ENCODE data around the gene KRTAP10-6.

DNA sequence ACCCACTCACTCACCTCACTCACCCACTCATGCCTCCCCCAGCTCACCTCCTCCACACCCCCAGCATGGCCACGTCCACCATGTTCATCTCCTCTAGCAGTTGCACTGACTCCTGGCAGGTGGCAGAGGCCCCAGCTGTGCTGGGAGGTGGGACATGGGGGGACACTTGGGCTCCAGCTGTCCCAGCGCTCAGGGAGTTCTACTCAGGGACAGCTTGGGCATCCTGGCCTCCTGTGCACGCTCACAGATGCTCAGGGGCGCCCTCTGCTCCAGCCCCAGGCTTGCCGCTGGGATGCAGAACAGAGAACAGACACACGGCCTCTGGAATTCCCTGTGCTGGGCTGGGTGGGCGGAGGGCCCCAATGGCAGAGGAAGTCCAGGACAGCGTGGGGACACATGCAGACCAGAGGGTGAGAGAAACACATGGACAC is 24.8 kb upstream of the KRTAP10-6 start:
- TF ChIP-seq SIN3A (IDR thresholded peaks at IDR 0.05; ENCODE audit: low read depth) = no peak
- TF ChIP-seq, protein P1, sequence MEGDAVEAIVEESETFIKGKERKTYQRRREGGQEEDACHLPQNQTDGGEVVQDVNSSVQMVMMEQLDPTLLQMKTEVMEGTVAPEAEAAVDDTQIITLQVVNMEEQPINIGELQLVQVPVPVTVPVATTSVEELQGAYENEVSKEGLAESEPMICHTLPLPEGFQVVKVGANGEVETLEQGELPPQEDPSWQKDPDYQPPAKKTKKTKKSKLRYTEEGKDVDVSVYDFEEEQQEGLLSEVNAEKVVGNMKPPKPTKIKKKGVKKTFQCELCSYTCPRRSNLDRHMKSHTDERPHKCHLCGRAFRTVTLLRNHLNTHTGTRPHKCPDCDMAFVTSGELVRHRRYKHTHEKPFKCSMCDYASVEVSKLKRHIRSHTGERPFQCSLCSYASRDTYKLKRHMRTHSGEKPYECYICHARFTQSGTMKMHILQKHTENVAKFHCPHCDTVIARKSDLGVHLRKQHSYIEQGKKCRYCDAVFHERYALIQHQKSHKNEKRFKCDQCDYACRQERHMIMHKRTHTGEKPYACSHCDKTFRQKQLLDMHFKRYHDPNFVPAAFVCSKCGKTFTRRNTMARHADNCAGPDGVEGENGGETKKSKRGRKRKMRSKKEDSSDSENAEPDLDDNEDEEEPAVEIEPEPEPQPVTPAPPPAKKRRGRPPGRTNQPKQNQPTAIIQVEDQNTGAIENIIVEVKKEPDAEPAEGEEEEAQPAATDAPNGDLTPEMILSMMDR (IDR thresholded peaks at IDR 0.05 in 2 of 3, conservative IDR thresholded peaks at IDR 0.05 in 1 of 3; ENCODE audit: borderline replicate concordance in 1 of 3, insufficient read depth in 1 of 3, low read depth in 2 of 3, low read length in 2 of 3) = no peak
- TF ChIP-seq, protein P2, sequence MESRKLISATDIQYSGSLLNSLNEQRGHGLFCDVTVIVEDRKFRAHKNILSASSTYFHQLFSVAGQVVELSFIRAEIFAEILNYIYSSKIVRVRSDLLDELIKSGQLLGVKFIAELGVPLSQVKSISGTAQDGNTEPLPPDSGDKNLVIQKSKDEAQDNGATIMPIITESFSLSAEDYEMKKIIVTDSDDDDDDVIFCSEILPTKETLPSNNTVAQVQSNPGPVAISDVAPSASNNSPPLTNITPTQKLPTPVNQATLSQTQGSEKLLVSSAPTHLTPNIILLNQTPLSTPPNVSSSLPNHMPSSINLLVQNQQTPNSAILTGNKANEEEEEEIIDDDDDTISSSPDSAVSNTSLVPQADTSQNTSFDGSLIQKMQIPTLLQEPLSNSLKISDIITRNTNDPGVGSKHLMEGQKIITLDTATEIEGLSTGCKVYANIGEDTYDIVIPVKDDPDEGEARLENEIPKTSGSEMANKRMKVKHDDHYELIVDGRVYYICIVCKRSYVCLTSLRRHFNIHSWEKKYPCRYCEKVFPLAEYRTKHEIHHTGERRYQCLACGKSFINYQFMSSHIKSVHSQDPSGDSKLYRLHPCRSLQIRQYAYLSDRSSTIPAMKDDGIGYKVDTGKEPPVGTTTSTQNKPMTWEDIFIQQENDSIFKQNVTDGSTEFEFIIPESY (IDR thresholded peaks at IDR 0.05; ENCODE audit: extremely low read depth, insufficient replicate concordance, low read length) = no peak
- TF ChIP-seq, protein P3, sequence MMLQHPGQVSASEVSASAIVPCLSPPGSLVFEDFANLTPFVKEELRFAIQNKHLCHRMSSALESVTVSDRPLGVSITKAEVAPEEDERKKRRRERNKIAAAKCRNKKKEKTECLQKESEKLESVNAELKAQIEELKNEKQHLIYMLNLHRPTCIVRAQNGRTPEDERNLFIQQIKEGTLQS (IDR thresholded peaks at IDR 0.05) = no peak
- TF ChIP-seq RAD21 (IDR thresholded peaks at IDR 0.05; ENCODE audit: low read depth) = no peak
- TF ChIP-seq POLR2AphosphoS5 (IDR thresholded peaks at IDR 0.05; ENCODE audit: low read depth, low read length) = no peak
- TF ChIP-seq EZH2 (IDR thresholded peaks at IDR 0.05) = no peak
- TF ChIP-seq, protein P4, sequence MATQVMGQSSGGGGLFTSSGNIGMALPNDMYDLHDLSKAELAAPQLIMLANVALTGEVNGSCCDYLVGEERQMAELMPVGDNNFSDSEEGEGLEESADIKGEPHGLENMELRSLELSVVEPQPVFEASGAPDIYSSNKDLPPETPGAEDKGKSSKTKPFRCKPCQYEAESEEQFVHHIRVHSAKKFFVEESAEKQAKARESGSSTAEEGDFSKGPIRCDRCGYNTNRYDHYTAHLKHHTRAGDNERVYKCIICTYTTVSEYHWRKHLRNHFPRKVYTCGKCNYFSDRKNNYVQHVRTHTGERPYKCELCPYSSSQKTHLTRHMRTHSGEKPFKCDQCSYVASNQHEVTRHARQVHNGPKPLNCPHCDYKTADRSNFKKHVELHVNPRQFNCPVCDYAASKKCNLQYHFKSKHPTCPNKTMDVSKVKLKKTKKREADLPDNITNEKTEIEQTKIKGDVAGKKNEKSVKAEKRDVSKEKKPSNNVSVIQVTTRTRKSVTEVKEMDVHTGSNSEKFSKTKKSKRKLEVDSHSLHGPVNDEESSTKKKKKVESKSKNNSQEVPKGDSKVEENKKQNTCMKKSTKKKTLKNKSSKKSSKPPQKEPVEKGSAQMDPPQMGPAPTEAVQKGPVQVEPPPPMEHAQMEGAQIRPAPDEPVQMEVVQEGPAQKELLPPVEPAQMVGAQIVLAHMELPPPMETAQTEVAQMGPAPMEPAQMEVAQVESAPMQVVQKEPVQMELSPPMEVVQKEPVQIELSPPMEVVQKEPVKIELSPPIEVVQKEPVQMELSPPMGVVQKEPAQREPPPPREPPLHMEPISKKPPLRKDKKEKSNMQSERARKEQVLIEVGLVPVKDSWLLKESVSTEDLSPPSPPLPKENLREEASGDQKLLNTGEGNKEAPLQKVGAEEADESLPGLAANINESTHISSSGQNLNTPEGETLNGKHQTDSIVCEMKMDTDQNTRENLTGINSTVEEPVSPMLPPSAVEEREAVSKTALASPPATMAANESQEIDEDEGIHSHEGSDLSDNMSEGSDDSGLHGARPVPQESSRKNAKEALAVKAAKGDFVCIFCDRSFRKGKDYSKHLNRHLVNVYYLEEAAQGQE (IDR thresholded peaks at IDR 0.05; ENCODE audit: low read depth) = no peak
- no peak for TF ChIP-seq YY1 (IDR thresholded peaks at IDR 0.05; ENCODE audit: extremely low read depth, insufficient replicate concordance, low read depth, low read length)
- no peak for TF ChIP-seq POLR2A (IDR thresholded peaks at IDR 0.05; ENCODE audit: borderline replicate concordance, extremely low read depth, insufficient read depth, insufficient read length)
- no peak for TF ChIP-seq EZH2phosphoT487 (IDR thresholded peaks at IDR 0.05; ENCODE audit: borderline replicate concordance)

Data from HCT116 (cell line).